Measurements from ENCODE around the gene POU2AF2.
"Not testable (repeated sequence)": the region's sequence is repeated elsewhere in the genome, so short reads cannot be mapped to it uniquely, and the experiment has no call there.

The POU2AF2 gene

GRCh38 chr11:111222821-111223455 lies 22.6 kb upstream of the POU2AF2 start:
- H3K9ac ChIP-seq (ENCODE audit: low read length); H3K27ac ChIP-seq (ENCODE audit: low read depth, low read length); H3K9me3 ChIP-seq (ENCODE audit: control insufficient read depth, insufficient read depth, low read depth, low read length); H3K36me3 ChIP-seq (ENCODE audit: control insufficient read depth, insufficient read depth, low read length); H3K27me3 ChIP-seq (ENCODE audit: control insufficient read depth, insufficient read depth, low read length); H3K4me1 ChIP-seq (ENCODE audit: control insufficient read depth, insufficient read depth, low read length); H3K4me3 ChIP-seq (ENCODE audit: low read depth, low read length): not testable (repeated sequence)

DNA sequence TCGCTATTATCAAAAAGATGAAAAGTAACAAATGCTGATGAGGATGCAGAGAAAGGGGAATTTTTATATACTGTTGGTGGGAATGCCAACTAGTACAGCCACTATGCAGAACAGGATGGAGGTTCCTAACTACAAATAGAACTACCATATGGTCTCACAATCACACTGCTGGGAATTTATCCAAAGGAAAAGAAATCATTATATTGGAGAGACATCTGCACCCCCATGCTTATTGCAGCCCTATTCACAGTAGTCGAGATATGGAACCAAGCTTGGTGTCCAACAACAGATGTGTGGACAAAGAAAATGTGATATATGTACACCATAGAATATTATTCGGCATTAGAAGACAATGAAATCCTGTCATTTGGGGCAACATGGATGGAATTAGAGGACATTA lies 19.6 kb upstream of the POU2AF2 start:
- peaks cover 3% of the 10 kb centered on the region; the same call in 1 of the 2 replicates for H3K27me3 ChIP-seq (ENCODE audit: control insufficient read depth, insufficient read depth, low read length)
- no peaks in the 10 kb centered on the region for H3K4me1 ChIP-seq (ENCODE audit: control insufficient read depth, insufficient read depth, low read length)
- H3K36me3 ChIP-seq (ENCODE audit: control insufficient read depth, insufficient read depth, low read length) = no peaks in the 10 kb centered on the region
- no peak overlapping the region for H3K4me3 ChIP-seq (ENCODE audit: low read depth, low read length)
- 0 out of 2 replicates have a peak, but pooled peaks cover 6% of the 10 kb centered on the region for H3K9me3 ChIP-seq (ENCODE audit: control insufficient read depth, insufficient read depth, low read depth, low read length)
- no peak overlapping the region for H3K9ac ChIP-seq (ENCODE audit: low read length)
- H3K27ac ChIP-seq (ENCODE audit: low read depth, low read length) = no peak overlapping the region

DNA sequence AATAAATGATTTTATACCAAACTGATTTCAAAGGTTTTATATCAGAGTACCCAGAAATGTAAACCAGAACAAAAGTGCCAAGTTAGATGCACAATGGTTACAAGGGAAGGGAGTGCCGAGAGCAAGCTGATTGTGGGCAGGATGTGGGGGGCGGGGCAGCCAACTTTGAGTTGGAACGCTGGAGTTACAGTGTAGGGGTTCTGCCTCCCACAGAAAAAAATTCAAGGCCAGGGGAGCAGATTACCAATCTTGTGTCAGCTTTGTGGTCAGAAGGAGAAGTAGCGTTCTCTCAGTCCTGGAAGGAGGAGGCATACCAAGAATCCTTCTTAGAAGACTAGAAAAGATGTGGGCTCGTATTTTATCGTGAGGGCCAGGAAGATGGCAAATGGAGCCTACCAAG lies 15.9 kb upstream of the POU2AF2 start:
- H3K27me3 ChIP-seq (ENCODE audit: control insufficient read depth, insufficient read depth, low read length) = no peaks in the 10 kb centered on the region; the same call in 1 of the 2 replicates
- H3K4me1 ChIP-seq (ENCODE audit: control insufficient read depth, insufficient read depth, low read length) = no peaks in the 10 kb centered on the region
- no peak overlapping the region for H3K27ac ChIP-seq (ENCODE audit: low read depth, low read length)
- H3K4me3 ChIP-seq (ENCODE audit: low read depth, low read length) = no peak overlapping the region
- no peak overlapping the region for H3K9ac ChIP-seq (ENCODE audit: low read length)
- no peaks in the 10 kb centered on the region for H3K36me3 ChIP-seq (ENCODE audit: control insufficient read depth, insufficient read depth, low read length)
- H3K9me3 ChIP-seq (ENCODE audit: control insufficient read depth, insufficient read depth, low read depth, low read length) = 0 out of 2 replicates have a peak, but pooled peaks cover 6% of the 10 kb centered on the region

GRCh38 chr11:111230122-111230465 lies 15.4 kb upstream of the POU2AF2 start:
- Histone ChIP-seq H3K27ac (ENCODE audit: low read depth, low read length) (no peak overlapping the region), H3K9me3 (ENCODE audit: control insufficient read depth, insufficient read depth, low read depth, low read length) (0 out of 2 replicates have a peak, but pooled peaks cover 4% of the 10 kb centered on the region), H3K9ac (ENCODE audit: low read length) (no peak overlapping the region), H3K27me3 (ENCODE audit: control insufficient read depth, insufficient read depth, low read length) (no peaks in the 10 kb centered on the region; the same call in 1 of the 2 replicates), H3K4me1 (ENCODE audit: control insufficient read depth, insufficient read depth, low read length) (no peaks in the 10 kb centered on the region), H3K4me3 (ENCODE audit: low read depth, low read length) (no peak overlapping the region), H3K36me3 (ENCODE audit: control insufficient read depth, insufficient read depth, low read length) (no peaks in the 10 kb centered on the region)

DNA sequence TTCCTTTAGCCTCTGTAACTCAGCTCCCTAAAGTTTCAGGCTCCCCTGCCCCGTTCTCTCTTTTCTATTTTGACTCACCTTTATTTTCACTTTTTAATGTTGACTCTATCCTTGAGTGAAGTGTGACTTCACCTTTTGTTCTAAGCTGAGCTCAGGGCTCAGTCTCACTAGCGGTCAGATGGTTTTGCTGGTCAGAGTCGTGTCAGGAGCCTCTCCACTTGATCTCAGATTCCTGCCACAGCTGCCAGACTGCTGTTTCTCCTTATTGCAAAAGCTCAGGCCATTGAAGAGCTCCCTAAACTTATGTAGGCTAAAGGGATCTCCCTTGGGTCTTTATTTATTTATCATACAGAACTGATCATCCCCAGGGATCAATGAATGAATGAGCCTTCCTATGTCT lies 13.7 kb upstream of the POU2AF2 start:
- Histone ChIP-seq H3K27ac (ENCODE audit: low read depth, low read length) (no peak overlapping the region), H3K4me3 (ENCODE audit: low read depth, low read length) (no peak overlapping the region), H3K9ac (ENCODE audit: low read length) (no peak overlapping the region), H3K4me1 (ENCODE audit: control insufficient read depth, insufficient read depth, low read length) (no peaks in the 10 kb centered on the region), H3K9me3 (ENCODE audit: control insufficient read depth, insufficient read depth, low read depth, low read length) (0 out of 2 replicates have a peak, but pooled peaks cover 4% of the 10 kb centered on the region), H3K27me3 (ENCODE audit: control insufficient read depth, insufficient read depth, low read length) (no peaks in the 10 kb centered on the region; the same call in 1 of the 2 replicates), H3K36me3 (ENCODE audit: control insufficient read depth, insufficient read depth, low read length) (no peaks in the 10 kb centered on the region)

- Histone ChIP-seq H3K27ac (ENCODE audit: low read depth, low read length) (no peak overlapping the region), H3K4me3 (ENCODE audit: low read depth, low read length) (no peak overlapping the region)
Measured at GRCh38 chr11:111236383-111236782, 9.1 kb upstream of the POU2AF2 start.

DNA sequence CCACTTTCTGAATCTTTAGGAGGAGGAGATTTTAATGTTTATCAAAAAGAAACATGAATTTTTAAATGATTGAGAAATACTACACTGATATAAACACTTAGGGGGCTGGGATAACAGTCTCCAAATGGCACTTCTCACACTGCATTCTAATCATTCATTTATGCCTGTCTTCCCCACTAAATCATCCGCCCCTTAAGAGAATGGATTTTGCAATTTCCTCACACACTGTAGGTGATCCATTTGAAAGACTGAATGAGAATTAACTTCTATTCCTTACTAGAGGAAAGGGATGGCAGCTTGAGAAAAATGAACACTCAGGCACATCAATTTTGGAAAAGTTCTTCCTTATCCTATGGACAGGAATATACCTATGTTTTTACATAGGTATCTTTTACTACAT lies 7.6 kb upstream of the POU2AF2 start:
- no peak overlapping the region for H3K9ac ChIP-seq (ENCODE audit: low read length)
- H3K36me3 ChIP-seq (ENCODE audit: control insufficient read depth, insufficient read depth, low read length) = no peaks in the 10 kb centered on the region
- no peak overlapping the region for H3K4me3 ChIP-seq (ENCODE audit: low read depth, low read length)
- no peaks in the 10 kb centered on the region; the same call in none of the 2 replicates for H3K27me3 ChIP-seq (ENCODE audit: control insufficient read depth, insufficient read depth, low read length)
- no peaks in the 10 kb centered on the region for H3K9me3 ChIP-seq (ENCODE audit: control insufficient read depth, insufficient read depth, low read depth, low read length)
- H3K4me1 ChIP-seq (ENCODE audit: control insufficient read depth, insufficient read depth, low read length) = no peaks in the 10 kb centered on the region
- H3K27ac ChIP-seq (ENCODE audit: low read depth, low read length) = no peak overlapping the region

More at GRCh38 chr11:111236383-111236782, 9.1 kb upstream of the POU2AF2 start:
- H3K4me1 ChIP-seq (ENCODE audit: control insufficient read depth, insufficient read depth, low read length) = no peaks in the 10 kb centered on the region
- H3K9ac ChIP-seq (ENCODE audit: low read length) = no peak overlapping the region
- H3K36me3 ChIP-seq (ENCODE audit: control insufficient read depth, insufficient read depth, low read length) = no peaks in the 10 kb centered on the region
- H3K27me3 ChIP-seq (ENCODE audit: control insufficient read depth, insufficient read depth, low read length) = no peaks in the 10 kb centered on the region; the same call in 1 of the 2 replicates
- H3K9me3 ChIP-seq (ENCODE audit: control insufficient read depth, insufficient read depth, low read depth, low read length) = no peaks in the 10 kb centered on the region

- no peaks in the 10 kb centered on the region; the same call in none of the 2 replicates for H3K27me3 ChIP-seq (ENCODE audit: control insufficient read depth, insufficient read depth, low read length)
Measured at GRCh38 chr11:111246956-111247355, 1.4 kb downstream of the POU2AF2 start.

DNA sequence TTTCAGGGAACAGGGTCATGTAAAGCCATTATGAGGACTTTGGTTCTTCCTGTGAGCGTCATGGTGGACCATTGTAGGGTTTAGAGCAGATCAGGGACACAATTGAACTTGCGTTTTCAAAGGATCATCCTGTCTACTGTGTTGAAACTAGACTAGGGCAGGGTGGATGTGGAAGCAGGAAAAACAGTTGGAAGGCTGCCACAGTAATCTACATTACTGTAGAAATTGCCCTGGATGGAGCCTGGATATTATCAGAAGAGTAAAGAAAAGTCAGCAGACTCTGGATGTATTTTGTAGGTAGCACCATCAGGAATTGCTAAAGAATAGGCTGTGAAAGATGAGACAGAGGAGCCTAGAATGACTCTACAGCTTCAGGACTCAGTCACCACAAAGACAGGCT lies 5.4 kb downstream of the POU2AF2 start:
- Histone ChIP-seq H3K9me3 (ENCODE audit: control insufficient read depth, insufficient read depth, low read depth, low read length) (no peaks in the 10 kb centered on the region), H3K4me3 (ENCODE audit: low read depth, low read length) (no peak overlapping the region), H3K9ac (ENCODE audit: low read length) (no peak overlapping the region), H3K27me3 (ENCODE audit: control insufficient read depth, insufficient read depth, low read length) (no peaks in the 10 kb centered on the region; the same call in 1 of the 2 replicates), H3K27ac (ENCODE audit: low read depth, low read length) (no peak overlapping the region), H3K36me3 (ENCODE audit: control insufficient read depth, insufficient read depth, low read length) (no peaks in the 10 kb centered on the region), H3K4me1 (ENCODE audit: control insufficient read depth, insufficient read depth, low read length) (no peaks in the 10 kb centered on the region)

More at GRCh38 chr11:111246956-111247355, 1.4 kb downstream of the POU2AF2 start:
- H3K27ac ChIP-seq (ENCODE audit: low read depth, low read length) = no peak overlapping the region
- H3K9ac ChIP-seq (ENCODE audit: low read length) = no peak overlapping the region
- H3K9me3 ChIP-seq (ENCODE audit: control insufficient read depth, insufficient read depth, low read depth, low read length) = no peaks in the 10 kb centered on the region
- H3K36me3 ChIP-seq (ENCODE audit: control insufficient read depth, insufficient read depth, low read length) = no peaks in the 10 kb centered on the region
- no peak overlapping the region for H3K4me3 ChIP-seq (ENCODE audit: low read depth, low read length)
- no peaks in the 10 kb centered on the region for H3K4me1 ChIP-seq (ENCODE audit: control insufficient read depth, insufficient read depth, low read length)

DNA sequence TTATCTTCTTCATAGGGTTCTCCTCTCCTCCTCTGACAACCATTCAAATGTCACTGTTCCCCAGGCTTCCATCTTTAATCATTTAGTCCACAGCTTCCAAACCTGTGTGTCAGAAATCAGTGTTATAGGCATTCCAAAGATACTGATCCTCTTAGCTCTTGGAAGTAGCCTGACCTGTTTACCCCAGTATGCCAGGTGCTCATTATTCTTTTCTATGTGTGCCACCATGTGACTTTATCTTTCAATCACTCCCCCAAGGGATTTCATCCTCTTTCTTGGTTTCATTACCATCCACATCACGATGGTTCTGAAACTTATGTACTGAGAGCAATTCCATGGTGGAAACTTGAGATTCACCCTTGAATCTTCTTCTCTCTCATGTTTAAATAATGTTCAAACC lies 7.6 kb downstream of the POU2AF2 start:
- no peak overlapping the region for H3K4me3 ChIP-seq (ENCODE audit: low read depth, low read length)
- no peaks in the 10 kb centered on the region; the same call in 1 of the 2 replicates for H3K27me3 ChIP-seq (ENCODE audit: control insufficient read depth, insufficient read depth, low read length)
- no peaks in the 10 kb centered on the region for H3K4me1 ChIP-seq (ENCODE audit: control insufficient read depth, insufficient read depth, low read length)
- H3K9ac ChIP-seq (ENCODE audit: low read length) = no peak overlapping the region
- no peak overlapping the region for H3K27ac ChIP-seq (ENCODE audit: low read depth, low read length)
- no peaks in the 10 kb centered on the region for H3K36me3 ChIP-seq (ENCODE audit: control insufficient read depth, insufficient read depth, low read length)
- no peaks in the 10 kb centered on the region for H3K9me3 ChIP-seq (ENCODE audit: control insufficient read depth, insufficient read depth, low read depth, low read length)

DNA sequence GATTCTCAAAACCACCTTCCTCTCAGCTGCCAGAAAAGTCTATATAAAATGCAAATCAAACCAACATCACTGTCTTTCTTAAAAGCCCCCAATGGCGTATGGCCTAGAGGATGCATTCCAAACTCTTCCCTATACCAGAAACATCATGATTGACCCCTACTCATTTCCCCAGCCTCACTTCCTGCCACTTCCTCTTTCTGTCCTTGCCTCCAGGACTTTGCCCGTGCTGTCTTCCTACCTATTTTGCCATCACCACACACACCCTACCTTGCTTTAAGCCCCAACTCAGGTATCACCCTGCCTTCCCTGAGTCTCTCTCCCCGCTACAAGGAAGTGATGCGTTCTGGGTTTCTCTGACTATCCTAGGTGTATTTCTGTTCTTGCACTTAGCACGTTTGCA lies 8.1 kb downstream of the POU2AF2 start:
- Histone ChIP-seq H3K27me3 (ENCODE audit: control insufficient read depth, insufficient read depth, low read length) (no peaks in the 10 kb centered on the region; the same call in 1 of the 2 replicates), H3K9me3 (ENCODE audit: control insufficient read depth, insufficient read depth, low read depth, low read length) (no peaks in the 10 kb centered on the region)

More for the DNA sequence above, 8.1 kb downstream of the POU2AF2 start:
- no peak overlapping the region for H3K4me3 ChIP-seq (ENCODE audit: low read depth, low read length)
- no peak overlapping the region for H3K27ac ChIP-seq (ENCODE audit: low read depth, low read length)
- no peaks in the 10 kb centered on the region for H3K36me3 ChIP-seq (ENCODE audit: control insufficient read depth, insufficient read depth, low read length)
- no peaks in the 10 kb centered on the region for H3K4me1 ChIP-seq (ENCODE audit: control insufficient read depth, insufficient read depth, low read length)
- no peak overlapping the region for H3K9ac ChIP-seq (ENCODE audit: low read length)
